ENCODE results near the gene MACROH2A1.
"Not testable (repeated sequence)": the region's sequence is repeated elsewhere in the genome, so short reads cannot be mapped to it uniquely, and the experiment has no call there.

The MACROH2A1 gene

DNA sequence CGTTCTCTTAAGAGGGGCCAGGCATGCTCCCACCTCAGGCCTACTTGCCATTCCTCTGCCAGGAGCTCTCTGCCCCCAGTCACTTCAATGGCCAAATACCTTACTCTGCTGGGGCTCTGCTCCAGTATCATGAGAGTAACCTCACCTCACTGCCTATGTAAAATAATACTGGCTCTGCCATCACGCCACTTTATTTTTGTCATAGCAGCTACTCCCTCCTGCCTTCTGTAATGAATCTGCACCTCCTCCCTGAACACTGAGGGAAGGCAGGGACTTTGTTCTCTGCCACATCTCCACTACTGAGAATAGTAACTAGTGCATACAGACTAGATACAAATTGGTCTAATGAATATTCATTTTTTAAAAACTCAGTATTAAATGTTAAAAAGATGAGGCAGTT, 33.8 kb downstream of the MACROH2A1 start:
- TF ChIP-seq, protein P1, sequence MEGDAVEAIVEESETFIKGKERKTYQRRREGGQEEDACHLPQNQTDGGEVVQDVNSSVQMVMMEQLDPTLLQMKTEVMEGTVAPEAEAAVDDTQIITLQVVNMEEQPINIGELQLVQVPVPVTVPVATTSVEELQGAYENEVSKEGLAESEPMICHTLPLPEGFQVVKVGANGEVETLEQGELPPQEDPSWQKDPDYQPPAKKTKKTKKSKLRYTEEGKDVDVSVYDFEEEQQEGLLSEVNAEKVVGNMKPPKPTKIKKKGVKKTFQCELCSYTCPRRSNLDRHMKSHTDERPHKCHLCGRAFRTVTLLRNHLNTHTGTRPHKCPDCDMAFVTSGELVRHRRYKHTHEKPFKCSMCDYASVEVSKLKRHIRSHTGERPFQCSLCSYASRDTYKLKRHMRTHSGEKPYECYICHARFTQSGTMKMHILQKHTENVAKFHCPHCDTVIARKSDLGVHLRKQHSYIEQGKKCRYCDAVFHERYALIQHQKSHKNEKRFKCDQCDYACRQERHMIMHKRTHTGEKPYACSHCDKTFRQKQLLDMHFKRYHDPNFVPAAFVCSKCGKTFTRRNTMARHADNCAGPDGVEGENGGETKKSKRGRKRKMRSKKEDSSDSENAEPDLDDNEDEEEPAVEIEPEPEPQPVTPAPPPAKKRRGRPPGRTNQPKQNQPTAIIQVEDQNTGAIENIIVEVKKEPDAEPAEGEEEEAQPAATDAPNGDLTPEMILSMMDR (IDR thresholded peaks at IDR 0.05; ENCODE audit: low read depth, low read length): no peak
- H3K4me3 ChIP-seq (ENCODE audit: low read depth, low read length): no peak overlapping the region

DNA sequence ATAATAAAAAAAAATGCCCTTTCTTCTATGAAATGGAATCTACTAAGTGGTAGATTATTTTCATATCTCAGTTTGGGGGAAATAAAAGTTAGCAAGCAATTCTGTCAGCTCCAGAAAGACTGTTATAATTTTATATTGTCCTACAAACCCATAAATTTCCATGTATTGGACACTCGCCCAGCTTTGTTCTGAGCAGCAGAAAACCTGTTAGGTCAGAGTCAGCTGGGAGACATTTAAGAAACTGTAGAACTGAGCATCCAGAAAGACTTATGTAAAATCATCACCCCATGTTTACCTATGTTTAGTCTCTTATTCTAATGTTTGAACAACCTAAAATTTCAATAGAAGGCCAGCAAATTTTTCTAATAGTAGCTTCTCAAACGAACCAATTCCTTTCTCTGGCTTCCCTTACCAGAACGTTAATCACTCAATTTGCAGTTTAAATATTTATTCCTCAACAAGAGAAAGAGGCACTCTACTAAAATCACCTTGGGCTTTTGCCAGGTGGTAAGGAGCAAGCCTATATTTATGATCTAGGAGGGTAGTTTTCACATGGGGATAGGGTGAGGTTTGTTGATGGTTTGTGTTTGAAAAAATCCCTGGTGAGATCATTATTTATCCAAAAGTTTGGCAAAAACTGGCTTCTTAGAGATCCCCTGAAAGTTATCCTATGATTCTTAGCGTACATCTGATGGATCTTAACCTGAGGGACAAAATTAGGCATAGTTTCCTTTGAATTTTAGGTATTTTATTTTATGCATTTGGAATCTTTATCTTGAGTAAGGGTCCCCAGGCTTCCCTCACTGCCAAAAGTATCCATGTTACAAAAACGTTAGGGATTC, 34.4 kb downstream of the MACROH2A1 start:
- no peak overlapping the region for H3K4me3 ChIP-seq (ENCODE audit: low read depth, low read length)
- TF ChIP-seq, protein P1 (IDR thresholded peaks at IDR 0.05; ENCODE audit: low read depth, low read length): no peak

DNA sequence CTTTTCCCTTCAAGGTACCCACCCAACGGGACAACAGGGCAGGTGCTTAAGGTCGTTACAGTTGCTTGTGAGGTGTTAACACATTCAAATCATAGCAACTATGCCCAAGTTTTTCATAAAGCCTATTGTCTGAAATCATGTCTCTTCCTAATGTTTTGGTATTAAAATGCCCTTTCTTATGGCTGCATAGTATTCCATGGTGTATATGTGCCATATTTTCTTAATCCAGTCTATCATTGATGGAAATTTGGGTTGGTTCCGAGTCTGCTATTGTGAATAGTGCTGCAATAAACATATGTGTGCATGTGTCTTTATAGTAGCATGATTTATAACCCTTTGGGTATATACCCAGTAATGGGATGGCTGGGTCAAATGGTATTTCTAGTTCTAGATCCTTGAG, 35.7 kb downstream of the MACROH2A1 start:
- H3K4me3 ChIP-seq (ENCODE audit: low read depth, low read length): not testable (repeated sequence)

DNA sequence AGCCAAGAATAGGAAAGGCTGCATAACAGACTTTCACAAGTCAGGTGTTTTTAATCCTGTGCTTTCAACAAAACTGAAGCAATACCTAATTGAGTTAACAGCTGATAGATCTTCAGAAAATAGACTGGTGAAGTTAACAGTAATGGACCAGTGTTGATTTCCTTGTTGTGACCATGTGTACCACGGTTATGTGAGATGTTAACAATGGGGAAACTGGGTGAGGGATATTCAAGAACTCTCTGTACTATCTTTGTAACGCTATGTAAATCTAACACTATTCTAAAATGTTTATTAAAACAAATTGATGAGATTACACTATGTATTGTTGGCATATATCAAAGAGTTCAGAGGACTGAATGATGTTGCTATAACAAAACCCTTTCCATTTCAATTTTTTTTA, 36.9 kb downstream of the MACROH2A1 start:
- H3K4me3 ChIP-seq (ENCODE audit: low read depth, low read length): no peak overlapping the region
- TF ChIP-seq, protein P1 (IDR thresholded peaks at IDR 0.05; ENCODE audit: low read depth, low read length): no peak

DNA sequence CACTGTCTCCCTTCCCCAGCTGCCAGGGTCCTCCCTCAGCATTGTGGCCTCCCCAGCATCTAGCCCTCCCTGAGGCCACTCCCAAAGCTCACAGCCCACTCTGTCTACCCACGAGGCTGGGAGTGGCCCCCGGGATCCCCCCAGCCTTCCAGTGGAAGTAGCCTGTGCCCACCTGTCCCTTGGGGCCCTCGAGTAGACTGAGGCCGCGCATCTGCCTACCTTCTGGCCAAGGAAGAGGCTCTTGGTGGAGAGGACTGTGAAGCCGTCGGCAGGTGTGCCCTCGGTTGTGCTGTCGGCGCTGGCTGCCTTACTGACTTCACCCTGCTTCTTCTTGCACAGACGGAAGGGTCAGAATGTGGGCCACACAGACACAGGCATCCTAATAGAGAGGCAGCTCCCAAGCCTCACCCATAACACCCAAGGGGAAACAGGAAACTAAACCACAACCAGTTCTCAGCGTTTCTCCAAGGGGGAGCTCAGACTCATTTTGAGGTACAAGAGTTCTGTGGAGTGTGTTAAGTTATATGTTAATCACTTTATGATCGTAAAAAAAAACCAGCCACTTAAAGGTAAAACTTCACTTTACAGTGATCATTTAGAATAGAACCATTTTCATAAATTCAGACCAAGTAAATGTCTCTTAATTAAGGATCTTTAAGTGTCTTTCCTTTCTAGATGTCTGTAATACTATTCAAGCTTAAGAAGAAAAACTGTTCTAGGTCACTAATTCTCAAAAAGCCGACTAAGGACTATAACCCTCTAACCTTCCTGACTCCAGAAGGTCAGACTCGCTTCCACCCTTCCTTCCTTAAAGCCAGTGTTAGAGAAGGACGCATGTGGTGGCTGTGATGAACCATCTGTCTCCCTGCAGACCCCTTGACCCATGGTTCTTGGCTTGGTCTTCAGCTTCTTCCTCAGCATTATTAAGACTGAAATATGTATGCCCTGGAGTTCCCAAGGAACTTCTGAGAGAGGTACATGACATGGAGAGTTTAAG, 38.5 kb downstream of the MACROH2A1 start:
- TF ChIP-seq, protein P1 (IDR thresholded peaks at IDR 0.05; ENCODE audit: low read depth, low read length): no peak

DNA sequence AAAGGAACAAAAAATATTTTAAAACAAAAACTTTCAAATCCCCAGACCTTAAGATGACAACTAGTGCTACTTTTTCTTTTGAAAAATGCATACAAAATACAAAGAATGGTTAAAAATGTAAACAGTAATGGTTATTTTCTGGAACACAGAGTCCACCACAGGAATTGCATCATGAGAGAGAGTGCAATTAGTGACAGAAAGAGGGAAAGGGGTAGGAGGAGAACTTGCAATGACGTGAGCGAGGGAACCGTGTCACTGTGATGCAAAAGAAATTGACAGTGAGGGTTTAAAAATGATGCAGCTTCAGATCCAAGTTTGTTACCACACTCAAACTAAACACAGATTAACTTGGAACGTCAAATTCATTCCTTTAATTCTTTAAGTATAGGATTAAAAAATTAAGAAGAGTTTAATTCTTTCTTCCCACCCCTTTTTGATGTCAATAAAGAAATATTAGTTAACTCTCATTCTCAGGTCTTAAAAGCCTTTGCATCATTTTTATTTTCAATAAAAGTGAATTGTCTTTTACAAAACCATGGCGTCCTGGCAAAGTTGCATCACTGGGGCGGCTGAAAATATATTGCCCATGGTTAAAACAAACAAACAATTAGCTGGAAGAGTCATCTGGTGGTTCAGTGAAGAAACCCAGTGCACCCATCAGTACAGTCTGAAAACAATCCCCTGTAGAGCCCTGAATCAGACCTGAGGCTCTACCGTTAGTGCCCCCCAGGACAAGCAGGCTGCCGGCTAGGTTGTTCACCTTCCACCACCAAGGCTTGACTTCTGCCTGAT, 39.5 kb downstream of the MACROH2A1 start:
- TF ChIP-seq, protein P1 (IDR thresholded peaks at IDR 0.05; ENCODE audit: low read depth, low read length): no peak
- H3K4me3 ChIP-seq (ENCODE audit: low read depth, low read length): no peak overlapping the region

More for the DNA sequence above, 38.5 kb downstream of the MACROH2A1 start:
- H3K4me3 ChIP-seq (ENCODE audit: low read depth, low read length): no peak overlapping the region

DNA sequence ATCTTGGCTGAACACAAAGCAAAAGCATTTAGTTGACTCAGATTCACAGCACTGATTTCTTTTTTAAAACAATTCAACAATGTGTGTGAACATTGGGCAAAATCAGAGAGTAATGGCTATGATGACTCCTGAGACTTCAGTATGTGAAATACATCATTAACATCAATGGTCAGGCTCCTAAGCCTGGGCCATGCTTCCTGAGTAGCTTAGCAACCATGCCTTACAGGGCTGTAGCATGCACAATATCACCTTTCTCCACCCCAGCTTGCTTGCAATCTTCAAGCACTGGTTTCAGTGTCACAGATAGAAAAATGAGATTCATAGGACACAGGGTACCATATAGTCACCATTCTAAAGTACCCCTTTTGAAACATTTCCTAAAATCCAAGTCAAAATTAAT, 41.3 kb downstream of the MACROH2A1 start:
- TF ChIP-seq, protein P1 (IDR thresholded peaks at IDR 0.05; ENCODE audit: low read depth, low read length): no peak
- no peak overlapping the region for H3K4me3 ChIP-seq (ENCODE audit: low read depth, low read length)

Measured in WI38 (cell line).